ENCODE results near the gene PLEKHM2.
"Not testable (repeated sequence)": the region's sequence is repeated elsewhere in the genome, so short reads cannot be mapped to it uniquely, and the experiment has no call there.

PLEKHM2 gene

GRCh38 chr1:15676688-15677661, 7.1 kb upstream of the PLEKHM2 start:
- no peak for DNase-seq

DNA sequence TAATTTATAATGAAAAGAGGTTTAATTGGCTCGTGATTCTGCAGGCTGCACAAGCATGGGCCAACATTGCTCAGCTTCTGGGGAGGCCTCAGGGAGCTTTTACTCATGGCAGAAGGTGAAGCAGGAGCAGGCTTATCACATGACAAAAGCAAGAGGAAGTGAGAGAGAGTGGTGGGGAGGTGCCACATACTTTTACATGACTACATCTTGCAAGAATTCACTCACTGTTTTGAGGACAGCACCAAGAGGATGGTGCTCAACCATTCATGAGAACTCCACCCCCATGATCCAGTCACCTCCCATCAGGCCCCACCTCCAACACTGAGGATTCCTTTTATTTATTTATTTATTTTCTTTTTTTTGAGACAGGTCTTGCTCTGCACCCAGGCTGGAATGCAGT, 5.5 kb upstream of the PLEKHM2 start:
- DNase-seq: peak; percentile 78

GRCh38 chr1:15680131-15680530, 4.0 kb upstream of the PLEKHM2 start:
- peak; percentile 59 for DNase-seq

DNA sequence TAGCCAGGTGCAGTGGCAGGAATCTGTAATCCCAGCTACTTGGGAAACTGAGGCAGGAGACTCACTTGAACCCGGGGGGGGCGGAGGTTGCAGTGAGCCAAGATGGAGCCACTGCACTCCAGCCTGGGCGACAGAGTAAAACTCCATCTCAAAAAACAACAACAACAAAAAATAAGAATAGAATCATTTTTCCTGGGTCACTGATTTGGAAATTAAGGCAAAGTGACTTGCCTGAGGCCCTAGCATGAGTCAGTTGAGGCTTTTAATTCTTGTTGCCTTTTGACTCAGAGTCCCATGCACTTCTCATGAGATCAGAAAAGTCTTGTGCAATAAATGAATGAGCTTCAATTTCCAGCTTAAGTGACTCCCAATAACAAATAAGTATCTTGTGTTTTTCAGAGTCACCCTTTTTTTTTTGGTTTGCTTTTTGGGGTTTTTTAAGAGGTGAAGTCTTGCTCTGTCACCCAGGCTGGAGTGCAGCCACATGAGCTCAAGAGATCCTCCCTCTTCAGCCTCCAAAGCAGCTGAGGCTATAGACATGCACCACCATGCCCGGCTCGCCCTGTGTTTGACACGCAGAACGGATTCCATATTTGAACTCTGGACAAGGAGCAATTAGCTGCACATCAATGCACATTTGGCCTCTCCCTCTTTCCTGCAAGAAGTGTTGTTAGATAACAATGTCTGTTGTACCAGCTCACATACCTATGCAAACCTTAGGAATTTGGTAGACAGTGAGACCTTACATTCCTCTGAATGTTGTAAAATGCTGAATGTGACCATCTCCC, 3.4 kb upstream of the PLEKHM2 start:
- peak; percentile 82 for DNase-seq

- DNase-seq: no peak
Measured at GRCh38 chr1:15681349-15682292, 2.5 kb upstream of the PLEKHM2 start.

DNA sequence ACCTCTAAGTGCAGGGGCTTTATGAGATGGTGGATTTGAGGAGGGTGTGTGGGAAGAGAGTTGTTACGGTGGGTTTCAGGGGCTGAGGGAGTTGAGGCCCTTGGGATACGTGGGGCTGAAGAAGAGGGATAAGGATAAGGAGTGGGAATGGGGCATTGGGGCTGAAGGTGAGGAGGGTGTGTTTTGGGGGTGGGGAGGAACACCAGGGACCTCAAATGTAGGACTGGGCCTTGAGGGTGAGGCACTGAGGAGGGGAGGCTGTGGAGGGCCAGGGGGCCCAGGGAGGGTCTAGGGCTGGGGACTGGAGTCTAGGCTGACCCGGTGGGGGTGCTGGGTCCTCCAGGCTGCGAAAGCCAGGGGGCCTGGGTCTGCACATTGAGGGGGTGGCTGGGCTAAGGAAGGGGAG, 1.2 kb upstream of the PLEKHM2 start:
- DNase-seq: no peak

DNA sequence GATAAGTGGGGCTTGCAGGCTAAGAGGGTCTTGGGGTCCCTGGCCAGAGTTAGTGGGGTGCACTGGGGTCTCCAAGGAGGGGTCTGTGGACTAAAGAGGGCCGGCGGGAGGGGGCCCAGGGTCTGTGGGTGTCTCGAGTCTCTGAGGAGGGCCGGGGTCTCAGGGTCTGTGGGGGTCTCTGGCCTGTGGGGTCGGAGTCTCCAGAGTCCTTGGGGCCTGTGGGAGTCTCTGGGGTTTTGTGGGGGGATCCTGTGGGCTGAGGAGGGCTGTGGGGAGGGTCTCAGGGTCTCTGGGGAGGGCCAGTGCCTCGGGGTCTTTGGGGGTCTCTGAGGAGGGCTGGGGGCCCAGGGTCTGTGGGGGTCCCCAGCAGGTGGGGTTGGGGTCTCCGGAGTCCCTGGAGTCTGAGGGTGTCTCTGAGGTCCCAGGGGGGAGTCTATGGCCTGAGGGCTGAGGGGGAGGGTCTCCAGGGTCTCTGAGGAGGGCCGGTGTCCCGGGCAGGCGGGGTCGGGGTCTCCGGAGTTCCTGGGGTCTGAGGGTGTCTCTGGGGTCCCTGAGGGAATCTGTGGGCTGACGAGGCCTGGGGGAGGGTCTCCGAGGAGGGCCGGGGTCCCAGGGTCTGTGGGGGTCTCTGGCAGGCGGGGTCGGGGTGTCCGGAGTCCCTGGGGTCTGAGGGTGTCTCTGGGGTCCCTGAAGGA, 628 bp upstream of the PLEKHM2 start:
- no peak for DNase-seq

GRCh38 chr1:15684468-15685291, 560 bp downstream of the PLEKHM2 start:
- DNase-seq: no peak

DNA sequence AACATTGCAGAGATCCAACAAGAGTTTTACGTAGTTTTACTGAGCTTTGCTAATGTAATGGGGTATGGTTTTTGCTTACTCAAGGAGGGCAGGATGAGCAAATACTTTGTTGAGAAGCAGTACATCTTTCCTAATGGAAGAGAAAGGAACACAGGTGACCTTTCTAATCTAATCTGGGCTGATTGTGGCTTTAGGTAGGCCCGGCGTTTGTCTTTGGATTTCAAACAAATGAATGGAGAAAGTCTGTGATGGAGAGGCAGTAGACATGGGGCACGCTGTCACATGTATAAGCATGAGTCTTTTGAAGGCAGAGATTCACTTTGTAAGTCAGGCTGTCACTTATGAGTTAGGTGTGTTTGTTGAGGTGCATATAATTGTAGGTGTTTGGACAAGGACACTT, 1.7 kb downstream of the PLEKHM2 start:
- DNase-seq: no peak

DNA sequence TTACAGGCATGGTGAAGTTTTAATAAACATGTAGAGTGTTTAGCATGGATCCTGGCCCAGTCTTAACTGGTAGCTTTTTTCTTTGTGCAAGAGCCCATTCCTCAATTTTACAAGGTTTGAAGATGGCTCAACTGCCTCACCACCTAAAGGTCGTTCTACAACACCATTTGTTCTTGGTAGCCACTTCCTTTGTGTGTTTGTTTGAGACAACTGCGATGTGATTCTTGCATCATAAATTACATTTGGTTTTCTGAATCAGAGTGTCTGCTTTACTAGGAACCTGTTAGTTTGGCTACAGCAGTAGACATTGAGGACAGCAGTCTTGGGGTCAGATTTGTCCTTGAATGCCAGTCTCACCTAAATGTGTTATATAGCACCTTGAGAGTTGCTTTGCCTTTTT, 3.3 kb downstream of the PLEKHM2 start:
- DNase-seq: no peak

DNA sequence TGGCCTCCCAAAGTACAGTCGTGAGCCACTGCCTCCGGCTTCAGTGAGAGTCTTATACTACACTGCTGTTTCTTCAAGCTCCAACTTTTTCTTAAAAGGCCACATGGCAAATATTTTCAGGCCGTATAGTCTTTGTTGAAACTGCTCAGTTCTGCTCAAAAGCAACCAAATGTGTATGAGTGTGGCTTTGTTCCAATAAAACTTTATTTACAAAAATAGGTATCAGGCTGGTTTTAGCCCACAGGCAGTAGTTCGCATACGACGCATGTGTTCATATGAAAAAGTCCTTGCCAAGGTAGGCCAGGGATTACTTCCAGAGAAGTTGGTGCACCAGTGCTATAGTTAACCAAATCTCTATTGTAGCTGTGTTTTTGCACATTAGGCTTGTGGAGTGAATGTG, 6.2 kb downstream of the PLEKHM2 start:
- DNase-seq: no peak

DNA sequence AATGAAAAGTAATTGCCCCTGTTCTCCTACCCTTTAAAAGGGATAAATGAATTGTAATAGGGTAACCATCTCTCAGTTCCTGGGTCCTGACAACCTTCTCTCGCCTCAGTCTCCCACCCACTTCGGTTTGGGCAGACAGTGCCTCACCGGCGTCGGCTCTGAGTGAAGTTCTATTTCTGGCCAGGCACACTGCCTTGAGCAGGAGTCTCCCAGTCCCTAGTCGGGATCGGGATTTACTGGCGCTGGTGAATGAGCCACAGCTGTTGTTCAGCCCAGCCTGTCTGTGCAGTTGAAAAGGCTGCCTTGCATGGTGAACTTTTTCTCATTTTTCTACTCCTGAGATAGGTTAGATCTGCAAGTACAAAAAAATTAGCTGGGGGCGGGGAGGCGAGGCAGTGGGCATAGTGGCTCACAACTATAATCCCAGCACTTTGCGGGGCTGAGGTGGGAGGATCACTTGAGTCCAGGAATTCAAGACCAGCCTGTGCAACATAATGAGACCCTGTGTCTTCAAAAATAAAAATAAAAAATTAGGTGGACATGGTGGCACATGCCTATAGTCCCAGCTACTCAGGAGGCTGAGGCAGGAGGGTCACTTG, 7.4 kb downstream of the PLEKHM2 start:
- DNase-seq: no peak

DNA sequence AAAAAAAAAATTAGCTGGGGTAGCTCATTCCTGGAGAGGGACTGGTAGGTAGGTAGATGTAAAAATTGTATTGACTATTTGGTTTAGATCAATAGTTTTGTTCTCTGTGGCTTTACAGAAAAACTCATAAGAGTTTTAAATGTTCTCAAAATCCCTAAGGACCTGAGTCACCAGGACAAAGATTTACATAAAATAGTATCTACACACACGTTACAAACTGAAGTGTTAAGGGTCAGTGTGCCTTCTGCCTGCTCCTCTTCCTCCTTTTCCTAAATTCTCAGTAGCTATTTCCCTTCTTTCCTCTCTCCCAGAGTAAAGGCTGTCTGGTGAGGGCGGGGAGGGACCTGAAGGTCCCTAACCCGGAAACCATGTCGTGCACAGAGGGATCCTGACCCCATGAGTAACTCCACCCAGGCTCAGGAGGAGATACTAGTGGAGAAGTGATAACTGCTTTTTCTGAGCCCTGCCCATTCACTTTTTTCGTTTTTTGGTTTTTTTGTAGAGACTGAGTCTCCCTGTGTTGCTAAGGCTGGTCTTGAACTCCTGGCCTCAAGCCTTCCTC, 8.1 kb downstream of the PLEKHM2 start:
- no peak for DNase-seq

GRCh38 chr1:15693371-15693770, 9.3 kb downstream of the PLEKHM2 start:
- DNase-seq: no peak

- no peak for DNase-seq
Measured at GRCh38 chr1:15696956-15697521, 12.9 kb downstream of the PLEKHM2 start.

DNA sequence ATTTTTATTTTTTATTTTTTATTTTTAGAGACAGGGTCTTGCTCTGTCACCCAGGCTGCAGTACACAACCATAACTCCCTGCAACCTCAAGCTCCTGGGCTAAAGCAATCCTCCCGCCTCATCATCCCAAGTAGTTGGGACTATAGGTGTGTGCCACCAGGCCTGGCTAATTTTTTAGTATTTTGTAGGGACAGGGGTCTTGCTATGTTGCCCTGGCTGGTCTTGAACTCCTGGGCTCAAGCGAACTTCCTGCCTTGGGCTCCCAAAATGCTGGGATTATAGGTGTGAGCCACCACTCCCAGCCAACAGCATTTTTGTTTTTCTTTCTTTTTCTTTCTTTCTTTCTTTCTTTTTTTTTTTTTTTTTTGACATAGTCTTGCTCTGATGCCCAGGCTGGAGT, 14.1 kb downstream of the PLEKHM2 start:
- no peak for DNase-seq

DNA sequence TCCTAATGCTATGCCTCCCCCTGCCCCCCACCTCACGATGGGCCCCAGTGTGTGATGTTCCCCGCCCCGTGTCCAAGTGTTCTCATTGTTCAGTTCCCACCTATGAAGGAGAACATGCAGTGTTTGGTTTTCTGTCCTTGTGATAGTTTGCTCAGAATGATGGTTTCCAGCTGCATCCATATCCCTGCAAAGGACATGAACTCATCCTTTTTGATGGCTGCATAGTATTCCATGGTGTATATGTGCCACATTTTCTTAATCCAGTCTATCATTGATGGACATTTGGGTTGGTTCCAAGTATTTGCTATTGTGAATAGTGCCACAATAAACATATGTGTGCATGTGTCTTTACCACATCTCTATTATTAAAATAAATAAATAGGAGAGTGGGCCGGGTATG, 15.2 kb downstream of the PLEKHM2 start:
- DNase-seq: not testable (repeated sequence)

- DNase-seq: no peak
Measured at GRCh38 chr1:15700508-15700907, 16.4 kb downstream of the PLEKHM2 start.

- no peak for DNase-seq
Measured at GRCh38 chr1:15701784-15702183, 17.7 kb downstream of the PLEKHM2 start.
